Hematopoietic multipotent progenitor cell treated with erythropoietin and hydrocortisone succinate and interleukin-3 and kit ligand, for 4 days (in vitro differentiated cells): Measurements from ENCODE around the gene PMPCA.

Experiments
- DNase-seq: peaks from one replicate; pipeline ENCODE4 v3.0.0-alpha.2; 2015

Gene PMPCA

DNA sequence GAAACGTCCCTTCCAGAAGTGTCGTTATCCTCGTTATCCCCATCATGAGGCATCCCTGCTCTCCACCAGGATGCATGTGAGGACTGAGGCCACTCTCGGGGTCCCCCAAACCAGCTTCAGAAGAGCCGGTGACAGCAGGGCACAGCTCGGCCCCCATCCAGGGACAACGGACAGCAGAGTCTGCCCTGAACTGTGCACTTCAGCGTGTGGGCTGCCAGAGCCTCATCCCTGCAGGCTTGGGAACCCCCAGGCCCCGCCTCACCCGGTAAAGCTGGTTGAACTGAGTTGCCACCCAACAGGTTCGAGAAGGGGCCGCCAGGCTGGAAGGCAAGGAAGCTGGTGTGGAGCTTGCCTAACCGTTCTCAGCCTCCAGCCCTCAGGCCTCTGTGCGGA, 36.3 kb upstream of the PMPCA start:
- no peak for DNase-seq

DNA sequence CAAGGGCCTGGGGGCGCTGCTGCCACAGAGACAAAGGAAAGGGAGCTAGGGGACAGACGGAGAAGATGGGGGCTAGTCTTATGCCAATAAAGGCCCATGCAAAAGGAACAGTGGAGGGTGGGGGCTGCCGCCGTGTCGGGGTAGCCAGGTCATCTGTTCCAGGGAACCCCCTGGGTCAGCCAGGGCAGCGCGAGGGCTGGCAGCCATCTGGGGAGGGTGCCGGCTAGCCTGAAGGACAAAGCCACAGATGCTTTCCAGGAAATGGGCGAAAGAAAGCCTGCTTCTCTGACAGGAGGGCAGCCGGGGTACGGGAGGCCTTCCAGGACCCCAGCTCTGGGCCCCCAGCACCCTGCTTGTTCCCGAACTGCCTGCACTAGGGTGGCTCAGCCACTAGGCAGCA, 35.4 kb upstream of the PMPCA start:
- DNase-seq, result no peak

DNA sequence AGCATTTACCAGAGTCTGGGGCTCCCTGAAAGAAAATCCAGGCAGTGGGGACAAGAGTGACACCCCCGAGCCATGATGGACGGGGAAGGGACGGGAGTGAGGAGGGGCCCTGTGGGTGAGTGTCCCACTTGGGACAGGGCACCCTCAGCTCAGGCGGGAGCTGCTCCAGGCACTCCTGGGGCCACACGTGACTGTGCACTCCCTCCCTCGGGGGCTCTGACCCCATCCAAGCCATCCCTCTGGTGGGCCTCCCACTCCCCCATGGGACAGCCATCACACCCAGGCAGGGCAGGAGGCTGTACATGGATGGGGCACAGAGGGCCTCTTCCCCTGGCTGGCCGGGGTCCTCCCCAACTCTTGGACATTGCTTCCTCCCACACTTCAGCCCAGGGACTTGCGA, 34.0 kb upstream of the PMPCA start:
- DNase-seq, result no peak

DNA sequence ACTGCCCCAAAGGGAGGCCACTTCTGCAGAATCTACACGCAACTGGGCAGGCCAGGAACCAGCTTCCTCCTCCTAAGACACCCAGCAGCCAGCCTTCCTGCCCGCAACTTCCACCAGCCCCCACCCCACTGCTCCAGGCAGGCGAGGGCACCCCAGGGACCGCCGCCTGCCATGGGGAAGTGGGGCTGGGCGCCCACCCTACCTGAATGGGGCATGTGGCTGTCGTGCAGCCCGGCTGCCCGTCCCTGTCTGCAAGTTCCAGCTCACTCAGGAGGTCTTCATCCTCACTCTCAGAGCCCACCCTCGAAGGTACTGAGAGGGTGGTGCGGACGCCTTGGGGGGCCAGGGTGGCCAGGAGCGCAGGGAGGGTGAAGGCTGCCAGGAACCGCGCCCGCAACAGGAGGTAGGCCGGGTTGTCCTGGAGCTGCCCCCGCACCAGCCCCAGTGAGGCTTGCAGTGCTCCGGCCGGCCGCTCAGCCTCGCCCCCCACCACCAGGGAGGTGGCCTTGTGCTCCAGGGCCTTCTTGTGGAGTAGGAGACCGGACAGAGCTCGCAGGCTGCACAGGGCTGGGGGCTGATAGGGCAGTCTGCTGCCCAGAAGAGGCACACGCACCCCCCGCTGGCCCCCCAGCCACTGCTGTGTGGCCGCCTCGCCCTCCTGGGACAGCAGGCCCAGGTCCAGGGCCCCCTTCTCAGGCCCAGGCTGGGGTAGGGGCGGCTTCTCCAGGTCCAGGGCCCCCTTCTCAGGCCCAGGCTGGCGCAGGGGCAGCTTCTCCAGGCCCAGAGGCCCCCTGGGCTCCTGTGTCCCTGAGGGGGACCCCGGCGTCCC, 32.9 kb upstream of the PMPCA start:
- DNase-seq, result peak; percentile 40

DNA sequence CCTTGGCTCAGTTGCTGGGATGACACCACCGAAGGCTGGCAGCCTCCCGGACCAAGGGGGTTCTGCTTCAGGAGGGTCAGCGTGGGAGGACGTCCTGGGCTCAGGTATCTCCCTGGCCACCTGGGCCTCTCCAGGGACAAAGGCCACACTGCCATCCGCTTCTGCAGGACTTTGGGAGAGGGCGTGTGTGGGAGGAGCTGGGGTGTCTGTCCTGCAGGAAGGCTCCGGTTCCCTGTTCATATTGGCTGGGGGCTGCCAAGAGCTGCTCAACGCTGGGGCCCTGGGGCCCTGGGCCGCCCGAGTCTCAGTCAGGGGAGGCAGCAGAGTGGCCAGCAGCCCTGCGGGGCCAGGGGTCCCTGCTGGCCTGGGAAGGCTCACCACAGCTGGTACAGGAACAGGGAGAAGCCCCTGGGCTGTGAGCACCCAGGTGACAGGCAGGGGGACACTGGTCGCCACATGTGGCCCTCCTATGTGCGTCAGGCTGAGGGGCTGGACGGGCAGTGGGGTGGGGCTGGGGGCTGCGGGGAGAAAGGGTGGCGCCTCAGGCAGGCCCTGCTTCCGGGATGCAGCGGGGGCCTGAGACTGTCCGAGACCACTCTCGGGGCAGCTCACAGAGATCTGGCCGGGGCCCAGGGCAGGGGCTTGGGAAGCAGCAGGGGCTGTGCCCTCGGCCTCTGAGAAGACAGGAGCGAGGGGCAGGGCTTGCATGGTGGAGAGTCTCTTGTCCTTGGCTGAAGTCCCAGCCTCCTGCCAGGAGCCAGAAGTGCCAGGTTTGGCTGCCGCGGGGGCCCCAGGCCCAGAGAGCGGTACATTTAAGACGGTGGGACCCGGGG, 32.1 kb upstream of the PMPCA start:
- no peak for DNase-seq

GRCh38 chr9:136379003-136379287, 31.5 kb upstream of the PMPCA start:
- no peak for DNase-seq

DNA sequence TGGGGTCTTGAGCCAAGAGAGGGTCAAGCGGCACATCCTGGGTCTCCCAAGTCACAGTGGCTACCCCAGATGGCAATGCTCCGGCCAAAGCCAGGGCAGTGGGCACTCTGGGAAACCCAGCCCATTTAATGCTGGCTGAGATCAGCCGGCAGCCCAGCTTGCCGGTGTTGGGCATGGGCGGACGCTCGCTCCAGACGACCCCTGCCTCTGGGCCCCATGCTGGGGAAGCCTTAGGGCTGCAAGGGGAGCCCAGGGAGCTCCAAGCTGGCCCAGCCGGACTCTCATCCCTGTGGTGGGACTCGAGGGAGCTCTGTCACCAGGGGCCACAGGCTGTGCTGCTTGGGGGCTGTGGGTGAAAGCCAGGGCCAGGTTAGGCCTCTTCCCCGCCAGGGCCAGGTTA, 31.1 kb upstream of the PMPCA start:
- DNase-seq, result no peak

- DNase-seq, result no peak
Measured at GRCh38 chr9:136379891-136380290, 30.6 kb upstream of the PMPCA start.

- DNase-seq, result no peak
Measured at GRCh38 chr9:136380381-136380780, 30.1 kb upstream of the PMPCA start.

GRCh38 chr9:136381311-136381710, 29.1 kb upstream of the PMPCA start:
- no peak for DNase-seq

DNA sequence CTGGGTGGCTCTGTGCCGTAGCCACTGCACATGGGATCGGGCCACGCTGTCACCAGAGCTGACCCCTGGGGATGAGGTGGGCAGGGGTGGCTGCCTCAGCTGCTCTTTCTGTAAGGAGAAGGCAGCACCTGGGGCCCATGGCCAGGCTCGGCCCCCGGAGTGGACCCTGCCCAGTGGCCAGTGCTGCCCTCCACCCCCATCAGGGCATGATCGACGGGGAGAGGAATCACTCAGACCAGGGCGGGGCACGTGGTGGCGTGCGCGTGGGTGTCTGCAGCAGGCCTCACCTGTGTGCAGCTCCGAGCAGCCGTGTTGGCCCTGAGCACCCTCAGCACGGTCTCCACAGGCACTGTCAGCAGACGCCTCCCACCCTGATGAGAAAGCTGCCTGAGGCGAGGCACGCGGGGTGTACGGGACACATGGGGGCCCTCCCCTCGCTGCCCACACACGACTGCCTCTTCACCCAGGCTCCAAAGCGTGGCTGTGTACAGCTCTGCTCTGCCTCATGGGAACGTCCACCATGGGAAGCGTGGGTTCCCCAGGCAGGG, 28.4 kb upstream of the PMPCA start:
- DNase-seq, result no peak

- no peak for DNase-seq
Measured at GRCh38 chr9:136383436-136383835, 27.0 kb upstream of the PMPCA start.

GRCh38 chr9:136385015-136385414, 25.4 kb upstream of the PMPCA start:
- peak; percentile 26 for DNase-seq

DNA sequence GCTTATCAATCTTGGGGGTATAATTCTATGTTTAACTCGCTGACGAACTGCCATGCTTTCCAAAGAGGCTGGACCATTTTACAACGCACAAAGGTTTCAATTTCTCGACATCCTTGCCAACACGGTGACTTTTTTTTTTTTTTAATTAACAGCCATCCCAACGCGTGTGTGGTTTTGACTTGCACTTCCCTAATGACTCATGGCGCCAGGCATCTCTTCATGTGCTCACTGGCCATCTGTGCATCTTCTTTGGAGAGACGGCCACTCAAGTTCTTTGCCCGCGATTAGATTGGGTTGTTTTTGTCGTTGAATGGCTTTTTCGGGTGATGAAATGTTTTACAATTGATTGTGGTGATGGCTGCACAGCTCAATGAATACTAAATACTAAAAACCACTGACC, 24.4 kb upstream of the PMPCA start:
- no peak for DNase-seq

GRCh38 chr9:136387217-136387616, 23.2 kb upstream of the PMPCA start:
- DNase-seq, result no peak

GRCh38 chr9:136389396-136389795, 21.1 kb upstream of the PMPCA start:
- DNase-seq, result peak; percentile 78

DNA sequence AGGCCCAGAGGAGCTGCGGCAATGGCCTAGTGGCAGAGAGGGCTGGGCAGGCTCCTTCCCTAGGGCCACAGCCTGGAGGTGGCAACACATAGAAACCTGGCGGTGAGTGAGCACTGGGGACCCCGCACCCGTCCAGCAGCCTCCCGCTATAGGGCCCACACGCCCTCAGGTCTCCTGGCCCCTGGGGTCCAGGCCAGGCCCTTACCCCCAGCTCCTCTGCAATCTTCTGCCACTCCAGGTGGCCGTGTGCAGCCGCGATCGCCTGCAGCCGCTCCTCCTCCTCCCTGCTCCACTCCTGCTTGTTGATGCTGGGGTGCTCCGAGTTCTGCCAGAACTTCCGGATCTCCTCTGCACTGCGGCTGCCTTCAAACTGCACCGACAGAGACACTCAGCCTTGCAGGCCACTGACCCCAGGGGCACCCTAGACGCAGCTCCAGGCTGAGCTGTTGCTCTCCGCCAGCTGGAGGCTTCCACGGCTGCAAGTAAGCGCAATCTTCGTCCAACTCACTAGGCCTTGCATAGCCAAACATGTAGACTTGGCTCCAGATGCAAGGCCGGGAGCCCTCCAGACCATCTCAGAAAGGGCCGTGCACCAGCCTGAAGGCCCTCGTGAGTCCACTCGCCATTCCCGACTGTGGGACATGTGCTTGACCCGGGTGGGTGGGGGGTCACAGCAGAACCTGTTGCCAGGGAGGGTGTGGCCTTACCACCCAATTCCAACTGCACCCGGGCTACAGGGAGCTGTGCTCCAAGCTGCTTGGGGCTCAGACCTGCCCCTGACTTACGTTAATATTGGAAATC, 18.5 kb upstream of the PMPCA start:
- DNase-seq, result no peak

- no peak for DNase-seq
Measured at GRCh38 chr9:136392538-136393449, 17.7 kb upstream of the PMPCA start.

DNA sequence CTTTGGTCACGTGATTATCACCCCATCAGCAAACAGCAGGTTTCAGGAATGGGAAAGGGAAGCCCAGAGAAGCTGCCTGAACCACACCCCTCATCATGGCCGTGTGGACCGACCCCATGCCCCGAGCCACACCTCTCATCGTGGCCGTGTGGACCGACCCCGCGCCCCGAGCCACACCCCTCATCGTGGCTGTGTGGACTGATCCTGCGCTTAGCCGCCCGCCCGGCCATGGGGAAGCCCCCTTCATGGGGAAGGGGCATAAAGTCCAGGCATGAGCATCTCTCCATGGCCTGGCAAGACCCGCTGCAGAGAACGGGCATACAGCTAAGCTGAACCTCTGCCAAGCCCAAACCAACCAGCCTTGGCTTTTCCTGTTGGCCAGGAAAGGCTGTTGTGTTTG, 16.9 kb upstream of the PMPCA start:
- no peak for DNase-seq

GRCh38 chr9:136394312-136395019, 16.0 kb upstream of the PMPCA start:
- DNase-seq, result no peak

DNA sequence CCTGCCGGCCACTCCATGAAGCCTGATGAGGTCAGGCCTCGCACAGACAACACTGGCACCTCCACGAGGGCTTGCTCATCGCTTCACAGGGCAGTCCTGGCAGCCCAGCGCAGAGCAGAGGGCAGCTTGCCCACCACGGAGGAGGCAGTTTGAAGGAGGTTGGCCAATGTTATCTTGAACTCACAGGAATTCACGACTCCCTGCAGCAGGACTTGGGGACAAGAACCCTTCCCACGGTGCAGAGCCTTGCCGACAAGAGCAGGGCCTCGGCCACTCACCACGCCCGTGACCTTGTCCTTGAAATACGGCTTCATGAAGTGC, 15.5 kb upstream of the PMPCA start:
- no peak for DNase-seq
